Left kidney (tissue), 2 donors: ENCODE data around the gene IPCEF1. TPM values are rescaled to one million over a fixed set of nuclear protein-coding genes. Genes with fewer than 3 reads are reported as not detected.
"Not testable (repeated sequence)": the region's sequence is repeated elsewhere in the genome, so short reads cannot be mapped to it uniquely, and the experiment has no call there.

Experiments
- DNase-seq: peaks from one replicate; pipeline ENCODE4 v3.0.0-alpha.2; 2013
- polyA plus RNA-seq: library from polyadenylated mRNA; unstranded; fragments of 120-200 nt; gene quantifications from one replicate; pipeline ENCODE4 v1.2.1, GENCODE V29; 2013; ENCODE audit not compliant: insufficient read length

The IPCEF1 gene
- polyA plus RNA-seq, 1 donor: 8.9 TPM

GRCh38 chr6:154331750-154332149 is 24.9 kb downstream of the IPCEF1 start:
- no peak for DNase-seq

GRCh38 chr6:154329350-154330170 is 27.0 kb downstream of the IPCEF1 start:
- no peak for DNase-seq

- not testable (repeated sequence) for DNase-seq
Measured at GRCh38 chr6:154327313-154327712, 29.3 kb downstream of the IPCEF1 start.

GRCh38 chr6:154325142-154325541 is 31.5 kb downstream of the IPCEF1 start:
- no peak for DNase-seq

- peak; percentile 25 for DNase-seq
Measured at GRCh38 chr6:154320181-154320580, 36.4 kb downstream of the IPCEF1 start.

GRCh38 chr6:154319231-154319858 is 37.3 kb downstream of the IPCEF1 start:
- DNase-seq: peak; percentile 87

GRCh38 chr6:154318721-154319120 is 37.9 kb downstream of the IPCEF1 start:
- peak; percentile 22 for DNase-seq

- no peak for DNase-seq
Measured at GRCh38 chr6:154316131-154316530, 40.5 kb downstream of the IPCEF1 start.

- no peak for DNase-seq
Measured at GRCh38 chr6:154314084-154314483, 42.5 kb downstream of the IPCEF1 start.

- DNase-seq: no peak
Measured at GRCh38 chr6:154308986-154309385, 47.6 kb downstream of the IPCEF1 start.

- DNase-seq: no peak
Measured at GRCh38 chr6:154307696-154308425, 48.7 kb downstream of the IPCEF1 start.

- DNase-seq: not testable (repeated sequence)
Measured at GRCh38 chr6:154307147-154307546, 49.5 kb downstream of the IPCEF1 start.

GRCh38 chr6:154306696-154307095 is 49.9 kb downstream of the IPCEF1 start:
- DNase-seq: no peak

- DNase-seq: no peak
Measured at GRCh38 chr6:154304191-154304590, 52.4 kb downstream of the IPCEF1 start.

GRCh38 chr6:154303642-154304041 is 53.0 kb downstream of the IPCEF1 start:
- DNase-seq: not testable (repeated sequence)

GRCh38 chr6:154301839-154302752 is 54.5 kb downstream of the IPCEF1 start:
- DNase-seq: no peak

GRCh38 chr6:154301086-154301625 is 55.4 kb downstream of the IPCEF1 start:
- DNase-seq: no peak

GRCh38 chr6:154298297-154298696 is 58.3 kb downstream of the IPCEF1 start:
- no peak for DNase-seq

- no peak for DNase-seq
Measured at GRCh38 chr6:154297721-154298120, 58.9 kb downstream of the IPCEF1 start.

- DNase-seq: no peak
Measured at GRCh38 chr6:154297210-154297609, 59.4 kb downstream of the IPCEF1 start.

GRCh38 chr6:154295733-154296132 is 60.9 kb downstream of the IPCEF1 start:
- DNase-seq: no peak
